Gastrocnemius medialis (tissue), 4 donors: ENCODE data around the gene RSBN1L.

Source experiments
- POLR2A ChIP-seq, 2 donors: fragments of 450-650 bp; IDR thresholded peaks; one replicate each; pipeline ENCODE4 v1.6.1; 2017; ENCODE audit warnings: antibody characterized with exemption in 2 of 2, mild to moderate bottlenecking in 2 of 2, moderate library complexity in 2 of 2
- TF ChIP-seq, protein P1 (sequence below), 5 experiments: fragments of 450-650 bp in 3 of 5; fragments of 200-600 bp in 2 of 5; sonication (generic) in 2 of 5; IDR thresholded peaks in 4 of 5; conservative IDR thresholded peaks in 1 of 5; 1 replicate in 4 of 5; 2 replicates in 1 of 5; pipeline ENCODE4 v1.5.1; 2016 to 2019; ENCODE audit warnings: antibody characterized with exemption in 5 of 5, mild to moderate bottlenecking in 3 of 5, moderate library complexity in 3 of 5

GRCh38 chr7:77745746-77746145 is 49.5 kb downstream of the RSBN1L start:
- TF ChIP-seq, protein P1, sequence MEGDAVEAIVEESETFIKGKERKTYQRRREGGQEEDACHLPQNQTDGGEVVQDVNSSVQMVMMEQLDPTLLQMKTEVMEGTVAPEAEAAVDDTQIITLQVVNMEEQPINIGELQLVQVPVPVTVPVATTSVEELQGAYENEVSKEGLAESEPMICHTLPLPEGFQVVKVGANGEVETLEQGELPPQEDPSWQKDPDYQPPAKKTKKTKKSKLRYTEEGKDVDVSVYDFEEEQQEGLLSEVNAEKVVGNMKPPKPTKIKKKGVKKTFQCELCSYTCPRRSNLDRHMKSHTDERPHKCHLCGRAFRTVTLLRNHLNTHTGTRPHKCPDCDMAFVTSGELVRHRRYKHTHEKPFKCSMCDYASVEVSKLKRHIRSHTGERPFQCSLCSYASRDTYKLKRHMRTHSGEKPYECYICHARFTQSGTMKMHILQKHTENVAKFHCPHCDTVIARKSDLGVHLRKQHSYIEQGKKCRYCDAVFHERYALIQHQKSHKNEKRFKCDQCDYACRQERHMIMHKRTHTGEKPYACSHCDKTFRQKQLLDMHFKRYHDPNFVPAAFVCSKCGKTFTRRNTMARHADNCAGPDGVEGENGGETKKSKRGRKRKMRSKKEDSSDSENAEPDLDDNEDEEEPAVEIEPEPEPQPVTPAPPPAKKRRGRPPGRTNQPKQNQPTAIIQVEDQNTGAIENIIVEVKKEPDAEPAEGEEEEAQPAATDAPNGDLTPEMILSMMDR (IDR thresholded peaks at IDR 0.05 in 4 of 5, conservative IDR thresholded peaks at IDR 0.05 in 1 of 5): no peak
- no peak for TF ChIP-seq POLR2A (IDR thresholded peaks at IDR 0.05)
